Measurements from ENCODE around the gene ANKRD24.
"Not testable (repeated sequence)": the region's sequence is repeated elsewhere in the genome, so short reads cannot be mapped to it uniquely, and the experiment has no call there.

ANKRD24 gene

GRCh38 chr19:4229179-4229931 lies 46.9 kb downstream of the ANKRD24 start, which contains the start of gene EBI3:
Gene EBI3 (plus strand): TSS chr19:4229523. CDS start chr19:4229551, 28 bp downstream.
- peak within 1 kb of the TSS; percentile 0 for H4K8ac ChIP-seq (ENCODE audit: low read depth, low read length)
- no peak for DNase-seq (ENCODE audit: low spot score)
- no peaks in the 10 kb centered on the region for H3K27me3 ChIP-seq (ENCODE audit: control insufficient read depth in 3 of 3, insufficient read depth in 3 of 3, low read depth in 1 of 3, low read length in 3 of 3)
- H2BK120ac ChIP-seq (ENCODE audit: low read depth, low read length), result no peak within 1 kb of the TSS
- peak within 1 kb of the TSS; percentile 22 for H3K9ac ChIP-seq (ENCODE audit: low read depth, low read length, poor library complexity)
- no peaks in the 10 kb centered on the region for H3K36me3 ChIP-seq (replicated peaks in 1 of 2; ENCODE audit: control insufficient read depth in 2 of 2, insufficient read depth in 2 of 2, low read length in 2 of 2)
- H2BK5ac ChIP-seq (ENCODE audit: low read length), result no peak within 1 kb of the TSS
- no peak within 1 kb of the TSS for H3K4ac ChIP-seq (ENCODE audit: low read length)
- peaks cover 0 to 4% of the 10 kb centered on the region in 2 donors for H3K4me1 ChIP-seq (ENCODE audit: control insufficient read depth in 2 of 2, insufficient read depth in 1 of 2, low read depth in 1 of 2, low read length in 2 of 2)
- H3K14ac ChIP-seq (ENCODE audit: low read length), result no peak within 1 kb of the TSS
- no peak within 1 kb of the TSS for H3K27ac ChIP-seq (replicated peaks; ENCODE audit: low read length)
- peak within 1 kb of the TSS; percentile 22 for H3K23ac ChIP-seq (ENCODE audit: low read depth, low read length, poor library complexity)
- H3K9me3 ChIP-seq (replicated peaks in 1 of 2; ENCODE audit: control insufficient read depth in 2 of 2, insufficient read depth in 1 of 2, low read depth in 1 of 2, low read length in 2 of 2), result peaks cover 0 to 2% of the 10 kb centered on the region in 2 donors
- H2AK5ac ChIP-seq (ENCODE audit: low read depth, low read length), result peak within 1 kb of the TSS; percentile 16
- peak within 1 kb of the TSS; percentile 86 for H2AFZ ChIP-seq (ENCODE audit: low read length)
- peak within 1 kb of the TSS; percentile 72 for H3K18ac ChIP-seq (ENCODE audit: low read length)
- H3K79me1 ChIP-seq (ENCODE audit: low read depth, low read length), result no peaks in the 10 kb centered on the region
- no CpG with 5 or more reads among the region's 19 CpGs for WGBS, 2 donors (ENCODE audit: extremely low coverage in 2 of 2, insufficient read length in 2 of 2, insufficient replicate concordance in 1 of 2)
- H4K91ac ChIP-seq (ENCODE audit: low read depth, low read length, poor library complexity), result no peak within 1 kb of the TSS
- no peak within 1 kb of the TSS for H3K4me3 ChIP-seq (ENCODE audit: low read length in 2 of 2)
- no peak within 1 kb of the TSS for H3K4me2 ChIP-seq (ENCODE audit: insufficient read depth, low read length, poor library complexity, severe bottlenecking)
- peak within 1 kb of the TSS; percentile 32 for H2BK15ac ChIP-seq (ENCODE audit: low read length)
- H2BK12ac ChIP-seq (ENCODE audit: low read length), result no peak within 1 kb of the TSS

DNA sequence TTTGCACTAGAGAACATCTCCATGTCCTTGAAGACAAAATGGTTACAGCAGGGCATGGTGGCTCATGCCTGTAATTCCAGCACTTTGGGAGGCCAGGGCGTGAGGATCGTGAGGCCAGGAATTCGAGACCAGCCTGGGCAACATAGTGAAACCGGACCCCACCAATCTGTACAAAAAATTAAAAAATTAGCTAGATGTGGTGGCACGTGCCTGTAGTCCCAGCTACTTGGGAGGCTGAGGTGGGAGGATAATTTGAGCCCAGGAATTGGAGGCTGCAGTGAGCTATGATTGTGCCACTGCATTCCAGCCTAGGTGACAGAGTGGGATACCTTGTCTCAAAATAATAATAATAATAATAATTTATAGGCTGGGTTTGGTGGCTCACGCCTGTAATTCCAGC lies 47.7 kb downstream of the ANKRD24 start:
- H2BK12ac ChIP-seq (ENCODE audit: low read length); H2AK5ac ChIP-seq (ENCODE audit: low read depth, low read length); H3K18ac ChIP-seq (ENCODE audit: low read length); H4K8ac ChIP-seq (ENCODE audit: low read depth, low read length); H3K14ac ChIP-seq (ENCODE audit: low read length); H3K27ac ChIP-seq (replicated peaks; ENCODE audit: low read length); H3K9ac ChIP-seq (ENCODE audit: low read depth, low read length, poor library complexity); H3K79me1 ChIP-seq (ENCODE audit: low read depth, low read length); H3K4ac ChIP-seq (ENCODE audit: low read length); H3K4me2 ChIP-seq (ENCODE audit: insufficient read depth, low read length, poor library complexity, severe bottlenecking); H2BK5ac ChIP-seq (ENCODE audit: low read length); H2AFZ ChIP-seq (ENCODE audit: low read length); H3K36me3 ChIP-seq (replicated peaks in 1 of 2; ENCODE audit: control insufficient read depth in 2 of 2, insufficient read depth in 2 of 2, low read length in 2 of 2); H3K23ac ChIP-seq (ENCODE audit: low read depth, low read length, poor library complexity); H4K91ac ChIP-seq (ENCODE audit: low read depth, low read length, poor library complexity); H3K4me1 ChIP-seq (ENCODE audit: control insufficient read depth in 2 of 2, insufficient read depth in 1 of 2, low read depth in 1 of 2, low read length in 2 of 2); H2BK120ac ChIP-seq (ENCODE audit: low read depth, low read length); H3K27me3 ChIP-seq (ENCODE audit: control insufficient read depth in 3 of 3, insufficient read depth in 3 of 3, low read depth in 1 of 3, low read length in 3 of 3); DNase-seq (ENCODE audit: low spot score); H3K4me3 ChIP-seq (ENCODE audit: low read length in 2 of 2); H3K9me3 ChIP-seq (replicated peaks in 1 of 2; ENCODE audit: control insufficient read depth in 2 of 2, insufficient read depth in 1 of 2, low read depth in 1 of 2, low read length in 2 of 2); H2BK15ac ChIP-seq (ENCODE audit: low read length): not testable (repeated sequence)
- WGBS, 2 donors (ENCODE audit: extremely low coverage in 2 of 2, insufficient read length in 2 of 2, insufficient replicate concordance in 1 of 2), result no CpG with 5 or more reads among the region's 6 CpGs

GRCh38 chr19:4231521-4231920 lies 49.0 kb downstream of the ANKRD24 start:
- not testable (repeated sequence) for H3K27ac ChIP-seq (replicated peaks; ENCODE audit: low read length); H3K27me3 ChIP-seq (ENCODE audit: control insufficient read depth in 3 of 3, insufficient read depth in 3 of 3, low read depth in 1 of 3, low read length in 3 of 3)
- WGBS, 2 donors (ENCODE audit: extremely low coverage in 2 of 2, insufficient read length in 2 of 2, insufficient replicate concordance in 1 of 2), result no CpG with 5 or more reads among the region's 6 CpGs

DNA sequence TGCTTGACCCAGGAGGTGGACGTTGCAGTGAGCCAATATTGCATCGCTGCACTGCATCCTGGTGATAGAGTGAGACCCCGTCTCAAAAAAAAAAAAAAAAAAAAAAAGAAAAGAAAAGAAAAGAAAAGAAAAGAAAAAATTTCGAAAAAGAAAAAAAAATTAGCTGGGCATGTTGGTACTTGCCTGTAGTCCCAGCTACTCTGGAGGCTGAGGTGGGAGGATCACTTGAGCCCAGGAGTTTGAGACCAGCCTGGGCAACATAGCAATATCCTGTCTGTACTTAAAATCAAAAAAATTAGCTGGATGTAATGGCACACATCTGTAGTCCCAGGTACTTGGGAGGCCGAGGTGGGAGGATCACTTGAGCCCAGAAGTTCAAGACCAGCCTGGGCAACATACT lies 49.6 kb downstream of the ANKRD24 start:
- not testable (repeated sequence) for H4K91ac ChIP-seq (ENCODE audit: low read depth, low read length, poor library complexity); H3K4ac ChIP-seq (ENCODE audit: low read length); H3K9ac ChIP-seq (ENCODE audit: low read depth, low read length, poor library complexity); H3K4me3 ChIP-seq (ENCODE audit: low read length in 2 of 2); H2AFZ ChIP-seq (ENCODE audit: low read length); H3K79me1 ChIP-seq (ENCODE audit: low read depth, low read length); H3K9me3 ChIP-seq (replicated peaks in 1 of 2; ENCODE audit: control insufficient read depth in 2 of 2, insufficient read depth in 1 of 2, low read depth in 1 of 2, low read length in 2 of 2); H3K23ac ChIP-seq (ENCODE audit: low read depth, low read length, poor library complexity); H2BK12ac ChIP-seq (ENCODE audit: low read length); H2BK15ac ChIP-seq (ENCODE audit: low read length); H3K14ac ChIP-seq (ENCODE audit: low read length); H3K27ac ChIP-seq (replicated peaks; ENCODE audit: low read length); H3K4me1 ChIP-seq (ENCODE audit: control insufficient read depth in 2 of 2, insufficient read depth in 1 of 2, low read depth in 1 of 2, low read length in 2 of 2); H4K8ac ChIP-seq (ENCODE audit: low read depth, low read length); H3K18ac ChIP-seq (ENCODE audit: low read length); H2AK5ac ChIP-seq (ENCODE audit: low read depth, low read length); DNase-seq (ENCODE audit: low spot score); H3K27me3 ChIP-seq (ENCODE audit: control insufficient read depth in 3 of 3, insufficient read depth in 3 of 3, low read depth in 1 of 3, low read length in 3 of 3); H3K36me3 ChIP-seq (replicated peaks in 1 of 2; ENCODE audit: control insufficient read depth in 2 of 2, insufficient read depth in 2 of 2, low read length in 2 of 2); H2BK120ac ChIP-seq (ENCODE audit: low read depth, low read length); H2BK5ac ChIP-seq (ENCODE audit: low read length); H3K4me2 ChIP-seq (ENCODE audit: insufficient read depth, low read length, poor library complexity, severe bottlenecking)
- WGBS, 2 donors (ENCODE audit: extremely low coverage in 2 of 2, insufficient read length in 2 of 2, insufficient replicate concordance in 1 of 2), result no CpG with 5 or more reads among the region's 5 CpGs

More at GRCh38 chr19:4231521-4231920, 49.0 kb downstream of the ANKRD24 start:
- not testable (repeated sequence) for H3K18ac ChIP-seq (ENCODE audit: low read length); DNase-seq (ENCODE audit: low spot score); H2BK120ac ChIP-seq (ENCODE audit: low read depth, low read length); H3K4me1 ChIP-seq (ENCODE audit: control insufficient read depth in 2 of 2, insufficient read depth in 1 of 2, low read depth in 1 of 2, low read length in 2 of 2); H2AFZ ChIP-seq (ENCODE audit: low read length); H2BK15ac ChIP-seq (ENCODE audit: low read length); H3K4ac ChIP-seq (ENCODE audit: low read length); H3K23ac ChIP-seq (ENCODE audit: low read depth, low read length, poor library complexity); H2BK12ac ChIP-seq (ENCODE audit: low read length); H4K8ac ChIP-seq (ENCODE audit: low read depth, low read length); H3K9ac ChIP-seq (ENCODE audit: low read depth, low read length, poor library complexity); H2BK5ac ChIP-seq (ENCODE audit: low read length); H4K91ac ChIP-seq (ENCODE audit: low read depth, low read length, poor library complexity); H3K36me3 ChIP-seq (replicated peaks in 1 of 2; ENCODE audit: control insufficient read depth in 2 of 2, insufficient read depth in 2 of 2, low read length in 2 of 2); H2AK5ac ChIP-seq (ENCODE audit: low read depth, low read length); H3K4me3 ChIP-seq (ENCODE audit: low read length in 2 of 2); H3K14ac ChIP-seq (ENCODE audit: low read length); H3K9me3 ChIP-seq (replicated peaks in 1 of 2; ENCODE audit: control insufficient read depth in 2 of 2, insufficient read depth in 1 of 2, low read depth in 1 of 2, low read length in 2 of 2); H3K4me2 ChIP-seq (ENCODE audit: insufficient read depth, low read length, poor library complexity, severe bottlenecking); H3K79me1 ChIP-seq (ENCODE audit: low read depth, low read length)

All from neuronal stem cell (in vitro differentiated cells).